Left ventricle myocardium inferior (tissue), 1 donor: ENCODE measurements around the gene FBH1. TPM values are rescaled to one million over a fixed set of nuclear protein-coding genes. Genes with fewer than 3 reads are reported as not detected.

Experiments
- DNase-seq: peaks from one replicate; pipeline ENCODE4 v3.0.0-alpha.2; 2020
- H3K27ac ChIP-seq: fragments of 200-600 bp; replicated peaks from 2 replicates; pipeline ENCODE4 v1.8.0; 2021
- H3K27me3 ChIP-seq: fragments of 200-600 bp; 2 replicates; pipeline ENCODE4 v1.8.0; 2021; ENCODE audit warnings: low read depth
- H3K36me3 ChIP-seq: fragments of 200-600 bp; 2 replicates; pipeline ENCODE4 v1.8.0; 2021
- H3K4me1 ChIP-seq: fragments of 200-600 bp; 2 replicates; pipeline ENCODE4 v1.8.0; 2021
- H3K4me3 ChIP-seq: fragments of 200-600 bp; 2 replicates; pipeline ENCODE4 v1.8.0; 2021; ENCODE audit warnings: mild to moderate bottlenecking, moderate library complexity
- H3K9me3 ChIP-seq: fragments of 200-600 bp; replicated peaks from 2 replicates; pipeline ENCODE4 v1.8.0; 2021
- intact Hi-C: fragments of 100-400 bp; cut with micrococcal nuclease; formaldehyde crosslinking; loops from one replicate; pipeline ENCODE4 v1.11.0; 2022
- total RNA-seq: library from RNA; stranded (reverse); fragmentation: NEBNext Ultra II Directional; extraction: Animal tissue kit (Norgen Biotek cat#: 25700); gene quantifications from one replicate; pipeline ENCODE4 v1.2.1, GENCODE V29; 2021
- TF ChIP-seq, protein P1 (sequence below): fragments of 200-600 bp; IDR thresholded peaks from 2 replicates; pipeline ENCODE4 v1.8.0; 2021; ENCODE audit warnings: antibody characterized with exemption, mild to moderate bottlenecking, borderline replicate concordance
- donor health status: DM: no; HTN: yes; CAD: no; lungs with severe emphysema.

Gene FBH1
- total RNA-seq, 1 donor from 2014 or later = 75.5 TPM

DNA sequence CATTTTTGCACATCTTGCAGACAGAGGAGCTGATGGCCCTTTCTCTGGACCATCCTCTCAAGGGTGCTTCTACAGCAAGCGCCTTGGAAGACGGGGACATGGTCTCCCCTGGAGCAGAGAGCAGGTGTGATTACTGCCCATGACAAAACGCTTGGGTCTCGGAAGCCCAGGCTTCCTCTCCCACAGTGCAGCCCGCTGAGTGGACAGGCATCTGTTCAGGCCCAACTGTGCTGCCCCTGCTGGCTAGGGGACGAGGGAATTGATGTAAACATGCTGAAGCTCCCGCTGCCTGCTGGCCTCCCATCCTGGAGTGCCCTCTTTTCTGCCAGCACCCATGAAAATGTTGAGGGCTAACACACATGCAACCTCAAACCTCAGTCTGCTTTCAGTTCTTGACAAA is 73.0 kb downstream of the FBH1 start:
- no peak for DNase-seq
- no peaks in the 10 kb centered on the region for H3K9me3 ChIP-seq
- intact Hi-C loops = no loop called here
- peaks cover 51% of the 10 kb centered on the region for H3K36me3 ChIP-seq
- TF ChIP-seq, protein P1, sequence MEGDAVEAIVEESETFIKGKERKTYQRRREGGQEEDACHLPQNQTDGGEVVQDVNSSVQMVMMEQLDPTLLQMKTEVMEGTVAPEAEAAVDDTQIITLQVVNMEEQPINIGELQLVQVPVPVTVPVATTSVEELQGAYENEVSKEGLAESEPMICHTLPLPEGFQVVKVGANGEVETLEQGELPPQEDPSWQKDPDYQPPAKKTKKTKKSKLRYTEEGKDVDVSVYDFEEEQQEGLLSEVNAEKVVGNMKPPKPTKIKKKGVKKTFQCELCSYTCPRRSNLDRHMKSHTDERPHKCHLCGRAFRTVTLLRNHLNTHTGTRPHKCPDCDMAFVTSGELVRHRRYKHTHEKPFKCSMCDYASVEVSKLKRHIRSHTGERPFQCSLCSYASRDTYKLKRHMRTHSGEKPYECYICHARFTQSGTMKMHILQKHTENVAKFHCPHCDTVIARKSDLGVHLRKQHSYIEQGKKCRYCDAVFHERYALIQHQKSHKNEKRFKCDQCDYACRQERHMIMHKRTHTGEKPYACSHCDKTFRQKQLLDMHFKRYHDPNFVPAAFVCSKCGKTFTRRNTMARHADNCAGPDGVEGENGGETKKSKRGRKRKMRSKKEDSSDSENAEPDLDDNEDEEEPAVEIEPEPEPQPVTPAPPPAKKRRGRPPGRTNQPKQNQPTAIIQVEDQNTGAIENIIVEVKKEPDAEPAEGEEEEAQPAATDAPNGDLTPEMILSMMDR = no peak
- no peaks in the 10 kb centered on the region for H3K4me1 ChIP-seq
- no peaks in the 10 kb centered on the region for H3K27me3 ChIP-seq
- H3K4me3 ChIP-seq = no peak overlapping the region
- H3K27ac ChIP-seq = no peak overlapping the region

DNA sequence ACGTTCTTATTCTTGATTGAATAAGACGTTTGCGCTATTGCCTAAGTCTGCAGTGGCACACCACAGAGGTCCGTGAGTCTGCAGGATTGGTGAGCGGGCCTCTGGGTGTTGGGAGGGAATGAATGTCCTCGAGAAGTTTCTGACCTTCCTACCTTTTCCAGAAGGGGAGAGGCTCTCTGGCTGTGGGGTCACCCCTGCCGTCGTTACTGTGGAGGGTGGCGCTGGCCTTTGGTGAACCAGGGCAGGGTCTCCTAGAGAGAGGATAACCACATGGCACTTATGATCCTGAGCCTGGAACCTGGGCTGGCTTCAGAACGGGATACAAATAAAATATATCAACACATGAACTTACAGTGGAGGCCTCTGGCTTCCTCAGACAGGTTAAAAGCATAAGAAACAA is 73.5 kb downstream of the FBH1 start:
- Histone ChIP-seq H3K9me3 (no peaks in the 10 kb centered on the region), H3K4me1 (peaks cover 1% of the 10 kb centered on the region), H3K27me3 (no peaks in the 10 kb centered on the region), H3K4me3 (no peak overlapping the region), H3K27ac (no peak overlapping the region), H3K36me3 (peaks cover 51% of the 10 kb centered on the region)
- intact Hi-C loops = no loop called here
- TF ChIP-seq, protein P1 = no peak
- DNase-seq = no peak

DNA sequence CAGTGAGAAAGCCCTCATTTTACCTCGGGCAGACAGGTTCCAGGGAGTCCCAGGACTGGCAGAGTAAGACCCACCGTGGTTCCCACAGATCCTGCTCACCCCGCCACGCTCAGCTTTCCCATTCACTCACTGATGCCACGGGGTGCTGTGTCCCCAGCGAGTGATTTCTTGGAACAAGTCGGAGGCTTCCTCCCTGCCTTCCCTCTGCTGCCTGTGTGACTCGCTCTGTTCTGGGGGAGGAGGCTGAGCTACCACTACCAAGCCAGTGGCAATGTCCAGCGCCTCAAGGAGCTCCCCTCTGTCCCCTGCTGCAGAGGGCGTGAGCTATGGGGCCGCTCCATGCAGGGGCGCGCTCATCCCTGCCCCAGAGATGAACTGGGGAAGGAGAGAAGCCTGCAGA is 74.7 kb downstream of the FBH1 start:
- no peak overlapping the region for H3K4me3 ChIP-seq
- TF ChIP-seq, protein P1 = no peak
- H3K9me3 ChIP-seq = no peaks in the 10 kb centered on the region
- no peak for DNase-seq
- peaks cover 5% of the 10 kb centered on the region for H3K4me1 ChIP-seq
- H3K27me3 ChIP-seq = no peaks in the 10 kb centered on the region
- H3K27ac ChIP-seq = no peak overlapping the region
- H3K36me3 ChIP-seq = peaks cover 45% of the 10 kb centered on the region
- intact Hi-C loops = no loop called here

DNA sequence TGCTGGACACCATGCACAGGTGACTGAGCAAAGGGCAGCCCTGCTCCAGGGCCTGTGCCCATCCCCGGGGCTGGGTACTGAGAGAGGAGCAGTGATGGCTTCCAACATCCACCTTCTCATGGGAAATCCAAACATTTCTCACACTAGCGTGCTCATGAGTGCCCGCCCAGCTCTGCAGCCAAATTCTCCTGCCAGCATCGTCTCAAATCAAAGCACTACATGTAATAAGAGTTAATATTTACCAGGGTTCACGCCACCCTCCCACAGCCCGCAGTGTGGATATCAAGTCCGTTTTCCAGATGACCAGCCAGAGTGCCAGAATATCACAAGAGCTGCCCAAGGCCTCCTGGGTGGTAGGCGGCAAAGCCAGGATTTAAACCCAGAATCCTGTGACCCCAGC is 75.2 kb downstream of the FBH1 start:
- H3K4me3 ChIP-seq = no peak overlapping the region
- peaks cover 40% of the 10 kb centered on the region for H3K36me3 ChIP-seq
- no peaks in the 10 kb centered on the region for H3K27me3 ChIP-seq
- no peak overlapping the region for H3K27ac ChIP-seq
- no peak for DNase-seq
- intact Hi-C loops = no loop called here
- TF ChIP-seq, protein P1 = no peak
- H3K9me3 ChIP-seq = no peaks in the 10 kb centered on the region
- H3K4me1 ChIP-seq = peaks cover 5% of the 10 kb centered on the region

DNA sequence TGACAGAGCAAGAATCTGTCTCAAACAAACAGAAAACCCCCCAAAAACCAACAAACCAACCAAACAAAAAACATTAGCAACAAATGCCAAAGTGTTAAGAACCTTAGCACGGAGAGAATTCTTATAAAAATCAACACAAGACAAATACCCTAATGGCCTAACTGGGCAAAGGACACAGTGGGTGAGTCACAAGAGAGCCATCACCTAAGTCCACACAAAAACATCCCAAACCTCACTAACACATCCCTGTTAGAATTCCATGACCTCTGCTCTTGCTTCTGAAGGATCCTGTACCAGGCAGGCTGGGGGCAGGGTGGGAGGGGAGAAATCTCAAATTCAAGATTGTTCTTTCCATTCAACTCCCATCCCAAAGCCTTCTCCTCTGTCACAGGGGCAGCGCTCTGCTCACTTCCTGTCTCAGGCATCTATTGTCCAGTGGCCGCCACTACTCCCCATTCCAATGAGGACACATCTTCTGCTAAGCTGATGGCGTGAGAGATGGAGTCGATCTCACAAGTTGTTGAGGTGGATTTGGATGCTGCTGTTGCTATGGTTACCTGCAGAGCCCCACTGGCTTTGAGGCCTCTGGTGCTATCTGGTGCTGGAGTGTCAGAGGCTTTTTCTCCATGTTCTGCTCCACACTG is 78.1 kb downstream of the FBH1 start:
- H3K4me3 ChIP-seq = no peak overlapping the region
- H3K27me3 ChIP-seq = no peaks in the 10 kb centered on the region
- no peaks in the 10 kb centered on the region for H3K9me3 ChIP-seq
- H3K36me3 ChIP-seq = peaks cover 20% of the 10 kb centered on the region
- DNase-seq = no peak
- TF ChIP-seq, protein P1 = no peak
- H3K4me1 ChIP-seq = peaks cover 25% of the 10 kb centered on the region
- intact Hi-C loops = no loop called here
- no peak overlapping the region for H3K27ac ChIP-seq
